Suppressor macrophage (primary cell): ENCODE data around the gene ANO9.
"Not testable (repeated sequence)": the region's sequence is repeated elsewhere in the genome, so short reads cannot be mapped to it uniquely, and the experiment has no call there.

ENCODE experiments used
- DNase-seq, 4 experiments: peaks; one replicate each; pipeline ENCODE4 v3.0.0-alpha.2; 2020 to 2022

ANO9 gene

GRCh38 chr11:452203-452744 lies 10.5 kb upstream of the ANO9 start:
- no peak for DNase-seq

- DNase-seq: no peak
Observed at GRCh38 chr11:451738-452137, 9.9 kb upstream of the ANO9 start.

- peak; percentile 48 to 73 (median 62) for DNase-seq
Observed at GRCh38 chr11:450809-451451, 9.1 kb upstream of the ANO9 start.

GRCh38 chr11:449889-450808 lies 8.3 kb upstream of the ANO9 start, which contains the start of gene PTDSS2:
Gene PTDSS2, plus strand, starts transcription at chr11:450279. Its CDS starts 177 bp downstream, at chr11:450456.
- peak; percentile 94 to 97 (median 96) for DNase-seq

- peak; percentile 93 to 99 (median 97) for DNase-seq
Observed at GRCh38 chr11:447923-448731, 6.3 kb upstream of the ANO9 start.

- DNase-seq: no peak
Observed at GRCh38 chr11:446891-447290, 5.1 kb upstream of the ANO9 start.

GRCh38 chr11:445765-446588 lies 4.2 kb upstream of the ANO9 start:
- no peak for DNase-seq

- peak in 2 of 4 experiments; percentile 16 to 37 for DNase-seq
Observed at GRCh38 chr11:444396-445144, 2.8 kb upstream of the ANO9 start.

GRCh38 chr11:443542-444199 lies 1.9 kb upstream of the ANO9 start:
- peak in 2 of 4 experiments; percentile 24 to 29 for DNase-seq

- DNase-seq: no peak
Observed at GRCh38 chr11:442611-443081, 835 bp upstream of the ANO9 start.

GRCh38 chr11:441043-441417 lies 781 bp downstream of the ANO9 start:
- no peak for DNase-seq

- DNase-seq: peak; percentile 12 to 59 (median 38)
Observed at GRCh38 chr11:440065-441042, 1.5 kb downstream of the ANO9 start.

GRCh38 chr11:439315-440064 lies 2.3 kb downstream of the ANO9 start:
- no peak for DNase-seq

- no peak for DNase-seq
Observed at GRCh38 chr11:438101-438844, 3.5 kb downstream of the ANO9 start.

GRCh38 chr11:437228-437870 lies 4.5 kb downstream of the ANO9 start:
- no peak for DNase-seq

GRCh38 chr11:434999-435740 lies 6.6 kb downstream of the ANO9 start:
- not testable (repeated sequence) for DNase-seq
